ENCODE data around the gene EML4.

The EML4 gene

DNA sequence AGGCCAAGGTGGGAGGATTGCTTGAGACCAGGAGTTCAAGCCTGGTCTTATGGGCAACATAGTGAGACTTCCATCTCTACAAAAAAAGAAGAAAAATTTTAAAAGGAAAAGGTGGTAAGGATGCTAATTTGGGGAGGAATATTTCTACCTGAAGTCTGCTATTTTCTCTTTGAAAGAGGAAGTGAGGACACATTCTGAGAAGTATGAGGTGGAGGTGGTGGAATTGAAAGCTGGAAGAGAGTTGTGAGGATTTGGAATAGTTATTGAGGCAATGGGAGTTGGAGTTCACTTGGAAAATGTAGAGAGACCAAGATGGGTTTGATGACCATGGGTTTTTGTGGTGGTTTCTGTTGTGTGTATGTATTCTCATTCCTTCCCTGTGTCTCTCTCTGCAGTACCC lies 29.3 kb downstream of the EML4 start:
- H3K27me3 ChIP-seq (ENCODE audit: insufficient read depth, poor library complexity, severe bottlenecking) = no peaks in the 10 kb centered on the region
- no peak overlapping the region for H3K4me3 ChIP-seq (replicated peaks; ENCODE audit: insufficient read depth, low read length)
- H3K27ac ChIP-seq (replicated peaks) = no peak overlapping the region
- DNase-seq (ENCODE audit: low read depth in 1 of 2, low spot score in 1 of 2) = no peak
- TF ChIP-seq, protein P1, sequence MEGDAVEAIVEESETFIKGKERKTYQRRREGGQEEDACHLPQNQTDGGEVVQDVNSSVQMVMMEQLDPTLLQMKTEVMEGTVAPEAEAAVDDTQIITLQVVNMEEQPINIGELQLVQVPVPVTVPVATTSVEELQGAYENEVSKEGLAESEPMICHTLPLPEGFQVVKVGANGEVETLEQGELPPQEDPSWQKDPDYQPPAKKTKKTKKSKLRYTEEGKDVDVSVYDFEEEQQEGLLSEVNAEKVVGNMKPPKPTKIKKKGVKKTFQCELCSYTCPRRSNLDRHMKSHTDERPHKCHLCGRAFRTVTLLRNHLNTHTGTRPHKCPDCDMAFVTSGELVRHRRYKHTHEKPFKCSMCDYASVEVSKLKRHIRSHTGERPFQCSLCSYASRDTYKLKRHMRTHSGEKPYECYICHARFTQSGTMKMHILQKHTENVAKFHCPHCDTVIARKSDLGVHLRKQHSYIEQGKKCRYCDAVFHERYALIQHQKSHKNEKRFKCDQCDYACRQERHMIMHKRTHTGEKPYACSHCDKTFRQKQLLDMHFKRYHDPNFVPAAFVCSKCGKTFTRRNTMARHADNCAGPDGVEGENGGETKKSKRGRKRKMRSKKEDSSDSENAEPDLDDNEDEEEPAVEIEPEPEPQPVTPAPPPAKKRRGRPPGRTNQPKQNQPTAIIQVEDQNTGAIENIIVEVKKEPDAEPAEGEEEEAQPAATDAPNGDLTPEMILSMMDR (IDR thresholded peaks at IDR 0.05; ENCODE audit: insufficient read depth, low read length) = no peak

DNA sequence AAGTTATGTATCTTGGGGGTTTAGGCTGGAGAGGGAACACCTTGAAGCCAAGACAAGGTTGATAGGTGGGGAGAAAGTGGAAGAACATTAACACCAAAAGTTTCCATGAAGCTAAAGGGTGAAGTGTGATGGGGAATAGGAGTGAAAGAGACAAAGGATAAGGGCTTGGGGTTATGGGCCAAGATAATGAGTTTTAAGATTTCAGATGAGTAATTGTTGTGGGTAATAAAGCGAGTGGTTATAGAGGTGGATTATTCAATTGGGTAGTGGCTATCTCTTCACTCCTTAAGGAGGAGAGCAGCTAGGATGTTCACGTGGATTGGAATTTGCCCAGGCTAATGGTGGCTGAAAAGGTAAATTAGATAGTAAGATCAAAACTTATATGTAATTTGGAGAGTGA lies 29.8 kb downstream of the EML4 start:
- DNase-seq (ENCODE audit: low read depth in 1 of 2, low spot score in 1 of 2) = no peak
- Histone ChIP-seq H3K4me3 (replicated peaks; ENCODE audit: insufficient read depth, low read length) (no peak overlapping the region), H3K27me3 (ENCODE audit: insufficient read depth, poor library complexity, severe bottlenecking) (no peaks in the 10 kb centered on the region), H3K27ac (replicated peaks) (no peak overlapping the region)
- TF ChIP-seq, protein P1 (IDR thresholded peaks at IDR 0.05; ENCODE audit: insufficient read depth, low read length) = no peak
- TF ChIP-seq, protein P2, sequence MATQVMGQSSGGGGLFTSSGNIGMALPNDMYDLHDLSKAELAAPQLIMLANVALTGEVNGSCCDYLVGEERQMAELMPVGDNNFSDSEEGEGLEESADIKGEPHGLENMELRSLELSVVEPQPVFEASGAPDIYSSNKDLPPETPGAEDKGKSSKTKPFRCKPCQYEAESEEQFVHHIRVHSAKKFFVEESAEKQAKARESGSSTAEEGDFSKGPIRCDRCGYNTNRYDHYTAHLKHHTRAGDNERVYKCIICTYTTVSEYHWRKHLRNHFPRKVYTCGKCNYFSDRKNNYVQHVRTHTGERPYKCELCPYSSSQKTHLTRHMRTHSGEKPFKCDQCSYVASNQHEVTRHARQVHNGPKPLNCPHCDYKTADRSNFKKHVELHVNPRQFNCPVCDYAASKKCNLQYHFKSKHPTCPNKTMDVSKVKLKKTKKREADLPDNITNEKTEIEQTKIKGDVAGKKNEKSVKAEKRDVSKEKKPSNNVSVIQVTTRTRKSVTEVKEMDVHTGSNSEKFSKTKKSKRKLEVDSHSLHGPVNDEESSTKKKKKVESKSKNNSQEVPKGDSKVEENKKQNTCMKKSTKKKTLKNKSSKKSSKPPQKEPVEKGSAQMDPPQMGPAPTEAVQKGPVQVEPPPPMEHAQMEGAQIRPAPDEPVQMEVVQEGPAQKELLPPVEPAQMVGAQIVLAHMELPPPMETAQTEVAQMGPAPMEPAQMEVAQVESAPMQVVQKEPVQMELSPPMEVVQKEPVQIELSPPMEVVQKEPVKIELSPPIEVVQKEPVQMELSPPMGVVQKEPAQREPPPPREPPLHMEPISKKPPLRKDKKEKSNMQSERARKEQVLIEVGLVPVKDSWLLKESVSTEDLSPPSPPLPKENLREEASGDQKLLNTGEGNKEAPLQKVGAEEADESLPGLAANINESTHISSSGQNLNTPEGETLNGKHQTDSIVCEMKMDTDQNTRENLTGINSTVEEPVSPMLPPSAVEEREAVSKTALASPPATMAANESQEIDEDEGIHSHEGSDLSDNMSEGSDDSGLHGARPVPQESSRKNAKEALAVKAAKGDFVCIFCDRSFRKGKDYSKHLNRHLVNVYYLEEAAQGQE (IDR thresholded peaks at IDR 0.05; ENCODE audit: insufficient replicate concordance, low read depth) = no peak
- no peak for TF ChIP-seq POLR2AphosphoS5 (IDR thresholded peaks at IDR 0.05; ENCODE audit: low read depth)
- TF ChIP-seq GABPA (IDR thresholded peaks at IDR 0.05; ENCODE audit: low read depth) = no peak
- TF ChIP-seq SPI1 (IDR thresholded peaks at IDR 0.05; ENCODE audit: borderline replicate concordance, low read depth) = no peak

DNA sequence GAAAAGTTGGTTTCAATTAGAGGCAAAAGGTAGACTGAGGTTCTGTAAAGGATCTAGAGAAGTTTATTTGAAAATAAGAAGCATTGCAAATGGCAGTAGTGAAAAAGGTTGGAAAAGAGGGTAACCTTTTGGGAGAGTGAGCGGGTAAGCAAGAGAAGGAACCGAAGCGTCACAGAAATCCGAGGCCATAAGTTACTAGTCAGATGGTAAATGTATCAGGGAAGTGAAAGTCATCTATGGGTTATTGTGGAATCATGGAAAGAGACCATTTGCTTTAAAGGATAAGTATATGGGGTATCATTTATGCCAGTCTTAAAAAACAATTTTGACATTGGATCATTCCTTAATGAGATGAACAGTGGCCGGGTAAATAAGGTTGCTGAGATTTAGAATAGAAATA lies 30.5 kb downstream of the EML4 start:
- Histone ChIP-seq H3K27ac (replicated peaks) (no peak overlapping the region), H3K4me3 (replicated peaks; ENCODE audit: insufficient read depth, low read length) (no peak overlapping the region), H3K27me3 (ENCODE audit: insufficient read depth, poor library complexity, severe bottlenecking) (no peaks in the 10 kb centered on the region)
- TF ChIP-seq, protein P2 (IDR thresholded peaks at IDR 0.05; ENCODE audit: insufficient replicate concordance, low read depth) = no peak
- TF ChIP-seq, protein P1 (IDR thresholded peaks at IDR 0.05; ENCODE audit: insufficient read depth, low read length) = no peak
- no peak for TF ChIP-seq SPI1 (IDR thresholded peaks at IDR 0.05; ENCODE audit: borderline replicate concordance, low read depth)
- no peak for TF ChIP-seq POLR2AphosphoS5 (IDR thresholded peaks at IDR 0.05; ENCODE audit: low read depth)
- TF ChIP-seq GABPA (IDR thresholded peaks at IDR 0.05; ENCODE audit: low read depth) = no peak
- no peak for DNase-seq (ENCODE audit: low read depth in 1 of 2, low spot score in 1 of 2)
